ENCODE data around the gene GATM. TPM values are rescaled to one million over a fixed set of nuclear protein-coding genes. Genes with fewer than 3 reads are reported as not detected.

GATM gene
- total and polyA plus RNA-seq, 8 donors: 343 to 1,576 (median 1,000) TPM

- TF ChIP-seq, protein P1, sequence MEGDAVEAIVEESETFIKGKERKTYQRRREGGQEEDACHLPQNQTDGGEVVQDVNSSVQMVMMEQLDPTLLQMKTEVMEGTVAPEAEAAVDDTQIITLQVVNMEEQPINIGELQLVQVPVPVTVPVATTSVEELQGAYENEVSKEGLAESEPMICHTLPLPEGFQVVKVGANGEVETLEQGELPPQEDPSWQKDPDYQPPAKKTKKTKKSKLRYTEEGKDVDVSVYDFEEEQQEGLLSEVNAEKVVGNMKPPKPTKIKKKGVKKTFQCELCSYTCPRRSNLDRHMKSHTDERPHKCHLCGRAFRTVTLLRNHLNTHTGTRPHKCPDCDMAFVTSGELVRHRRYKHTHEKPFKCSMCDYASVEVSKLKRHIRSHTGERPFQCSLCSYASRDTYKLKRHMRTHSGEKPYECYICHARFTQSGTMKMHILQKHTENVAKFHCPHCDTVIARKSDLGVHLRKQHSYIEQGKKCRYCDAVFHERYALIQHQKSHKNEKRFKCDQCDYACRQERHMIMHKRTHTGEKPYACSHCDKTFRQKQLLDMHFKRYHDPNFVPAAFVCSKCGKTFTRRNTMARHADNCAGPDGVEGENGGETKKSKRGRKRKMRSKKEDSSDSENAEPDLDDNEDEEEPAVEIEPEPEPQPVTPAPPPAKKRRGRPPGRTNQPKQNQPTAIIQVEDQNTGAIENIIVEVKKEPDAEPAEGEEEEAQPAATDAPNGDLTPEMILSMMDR (IDR thresholded peaks at IDR 0.05): no peak
- ATAC-seq (peak in 2 of 4 donors; percentile 8 to 41), DNase-seq (no peak), FAIRE-seq (no peak)
- intact Hi-C loops (cut with DNase I): no loop called here
- no peak overlapping the region for H3K4me3 ChIP-seq
- peak overlapping the region in 2 of 4 donors; percentile 34 to 47 for H3K27ac ChIP-seq
- no peaks in the 10 kb centered on the region for H3K36me3 ChIP-seq
- WGBS, 2 donors: 28 to 33% methylated on average over 1 of the region's 1 CpG
- H3K9me3 ChIP-seq: no peaks in the 10 kb centered on the region
- no peaks in the 10 kb centered on the region for H3K27me3 ChIP-seq
- peaks cover 22 to 66% (median 66%) of the 10 kb centered on the region in 3 donors for H3K4me1 ChIP-seq
Measured at GRCh38 chr15:45337224-45337623, 41.1 kb downstream of the GATM start.

DNA sequence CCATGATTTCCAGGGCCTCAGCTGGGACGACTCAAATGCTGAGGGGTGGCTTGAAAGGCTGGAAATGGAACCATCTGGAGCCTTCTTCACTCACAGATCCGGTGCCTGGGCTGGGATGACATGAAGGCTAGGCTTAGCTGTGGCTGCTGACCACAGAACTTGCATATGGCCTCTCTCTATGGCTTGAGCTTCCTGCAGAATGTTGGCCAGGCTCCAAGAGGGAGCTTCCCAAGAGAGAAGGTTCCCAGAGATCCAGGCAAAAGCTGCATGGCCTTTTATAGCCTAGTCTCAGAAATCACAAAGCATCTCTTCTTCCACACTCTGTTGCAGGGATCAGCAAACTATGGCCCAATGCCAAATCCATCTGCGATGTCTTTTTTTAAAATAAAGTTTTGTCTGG is 44.8 kb downstream of the GATM start:
- 31% methylated on average over 3 of the region's 3 CpGs for WGBS, 2 donors
- Histone ChIP-seq H3K9me3 (no peaks in the 10 kb centered on the region), H3K36me3 (no peaks in the 10 kb centered on the region), H3K4me1 (peaks cover 12 to 65% (median 40%) of the 10 kb centered on the region in 3 donors), H3K27ac (peak overlapping the region in 3 of 4 donors; percentile 18 to 74 (median 67)), H3K27me3 (no peaks in the 10 kb centered on the region), H3K4me3 (no peak overlapping the region)
- DNase-seq (peak in 3 of 6 donors; percentile 42 to 55 (median 43)), FAIRE-seq (no peak), ATAC-seq (peak in 3 of 4 donors; percentile 25 to 50 (median 50))
- intact Hi-C loops (cut with DNase I): no loop called here
- TF ChIP-seq, protein P1 (IDR thresholded peaks at IDR 0.05): no peak

DNA sequence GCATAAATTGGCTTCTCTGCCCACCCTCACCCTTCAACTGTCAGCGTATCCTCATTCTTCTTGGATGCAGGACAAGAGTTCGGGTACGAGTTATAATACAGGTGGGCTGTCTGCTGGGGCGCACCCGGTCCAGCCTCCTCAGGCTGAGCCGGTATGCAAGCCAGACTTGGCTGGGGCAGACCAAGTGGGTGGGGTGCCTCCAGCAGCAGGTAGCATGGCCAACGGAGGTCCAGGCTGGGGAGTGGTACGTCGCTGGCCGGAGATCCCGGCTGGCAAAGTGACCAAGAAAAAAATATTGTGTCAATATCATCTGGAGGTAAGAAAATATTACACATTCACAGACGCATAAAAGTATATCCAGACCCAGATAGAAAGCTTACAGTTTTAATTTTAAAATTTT is 45.6 kb downstream of the GATM start:
- Histone ChIP-seq H3K4me3 (peak overlapping the region in 1 of 4 donors; percentile 19), H3K27ac (peak overlapping the region in 2 of 4 donors; percentile 67 to 74), H3K27me3 (no peaks in the 10 kb centered on the region), H3K9me3 (no peaks in the 10 kb centered on the region), H3K4me1 (peaks cover 12 to 63% (median 36%) of the 10 kb centered on the region in 3 donors), H3K36me3 (no peaks in the 10 kb centered on the region)
- TF ChIP-seq, protein P1 (IDR thresholded peaks at IDR 0.05): no peak
- FAIRE-seq (no peak), ATAC-seq (peak; percentile 47 to 68 (median 62)), DNase-seq (peak in 5 of 6 donors; percentile 35 to 66 (median 52))
- intact Hi-C loops (cut with DNase I): no loop called here
- WGBS, 2 donors: 35 to 37% methylated on average over 12 of the region's 12 CpGs

DNA sequence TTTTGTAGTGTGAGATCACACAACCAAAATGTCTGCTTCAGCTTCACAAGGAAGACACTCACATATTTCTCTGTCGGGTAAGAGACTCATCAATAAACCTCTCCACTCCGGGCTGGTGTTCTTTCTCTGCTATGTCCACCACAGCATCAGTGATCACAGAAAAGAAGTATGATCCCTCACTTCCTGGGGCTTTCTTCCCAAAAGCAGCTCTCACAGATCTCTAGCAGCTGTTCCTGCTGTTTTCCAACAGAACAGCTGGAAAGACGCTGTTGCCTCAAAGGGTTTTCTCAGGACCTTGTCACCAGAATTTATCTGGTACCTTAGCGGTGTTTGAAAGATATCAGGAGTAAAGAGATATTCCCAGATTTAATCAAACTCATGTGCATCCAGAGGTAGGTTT is 46.4 kb downstream of the GATM start:
- no peaks in the 10 kb centered on the region for H3K36me3 ChIP-seq
- TF ChIP-seq, protein P1 (IDR thresholded peaks at IDR 0.05): no peak
- no peaks in the 10 kb centered on the region for H3K9me3 ChIP-seq
- no peaks in the 10 kb centered on the region for H3K27me3 ChIP-seq
- peak overlapping the region; percentile 36 to 74 (median 66) for H3K27ac ChIP-seq
- intact Hi-C loops (cut with DNase I): no loop called here
- 36 to 40% methylated on average over 4 of the region's 4 CpGs for WGBS, 2 donors
- DNase-seq (no peak), FAIRE-seq (no peak), ATAC-seq (peak; percentile 27 to 59 (median 49))
- H3K4me3 ChIP-seq: peak overlapping the region in 1 of 4 donors; percentile 16
- H3K4me1 ChIP-seq: peaks cover 7 to 56% (median 32%) of the 10 kb centered on the region in 3 donors

GRCh38 chr15:45328663-45329062 is 49.7 kb downstream of the GATM start:
- no peak for ATAC-seq
- 70 to 93% methylated on average over 2 of the region's 2 CpGs for WGBS, 2 donors
- Histone ChIP-seq H3K9me3 (no peaks in the 10 kb centered on the region), H3K27me3 (no peaks in the 10 kb centered on the region), H3K36me3 (no peaks in the 10 kb centered on the region), H3K27ac (no peak overlapping the region), H3K4me3 (no peak overlapping the region), H3K4me1 (peaks cover 5 to 26% (median 11%) of the 10 kb centered on the region in 3 donors)
- intact Hi-C loops (cut with DNase I): no loop called here
- no peak for DNase-seq
- TF ChIP-seq, protein P1 (IDR thresholded peaks at IDR 0.05): no peak
- FAIRE-seq: no peak
